T-helper 22 cell (primary cell): ENCODE measurements around the gene CELF4.

Experiments
- DNase-seq: peaks from one replicate; pipeline ENCODE4 v3.0.0-alpha.2; 2020; ENCODE audit warnings: low read depth

Gene CELF4

DNA sequence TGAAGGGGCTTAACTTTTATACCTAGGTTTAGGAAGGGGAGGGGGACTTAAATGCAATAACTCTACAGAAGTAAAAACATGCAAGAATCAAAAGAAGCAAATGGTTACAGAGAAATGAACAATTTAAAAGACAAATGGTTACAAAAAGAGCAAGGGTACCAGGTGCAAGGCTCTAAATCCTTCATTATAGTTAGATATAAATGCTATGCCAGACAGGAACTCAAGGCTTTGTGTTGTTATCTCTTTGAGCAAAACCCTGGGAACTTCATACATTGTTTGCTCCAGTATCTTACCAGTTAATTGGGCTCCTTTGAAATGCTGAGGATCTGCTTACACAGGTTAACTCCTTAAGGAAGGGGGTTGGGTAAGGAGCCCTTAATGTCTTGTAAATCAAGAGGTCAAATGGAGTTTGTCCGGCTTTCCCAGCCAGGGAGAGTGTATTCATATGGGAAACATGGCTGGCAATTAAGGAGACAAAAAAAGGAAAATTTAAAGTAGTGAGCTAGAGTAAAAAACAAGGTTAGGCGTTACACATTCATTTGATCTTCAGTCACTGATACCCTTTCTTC lies 347.5 kb downstream of the CELF4 start:
- no peak for DNase-seq

DNA sequence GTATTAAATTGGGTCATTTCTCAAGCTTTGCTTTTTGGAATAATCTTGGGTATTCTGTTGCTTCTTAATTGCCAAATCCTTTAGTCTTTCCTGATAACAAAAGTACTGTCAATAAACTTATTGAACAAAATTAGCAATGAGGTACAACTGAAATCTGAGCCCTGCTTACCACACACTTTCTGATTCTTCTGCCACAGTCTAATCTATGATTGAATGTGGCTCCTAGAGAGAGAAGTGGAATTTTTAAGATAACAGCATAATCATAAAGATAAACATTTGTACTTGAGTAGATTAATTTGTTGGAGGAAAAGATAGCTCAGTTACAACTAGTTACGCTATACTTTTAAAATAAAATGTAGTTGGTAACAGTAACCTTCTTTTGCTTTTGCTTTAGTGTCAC lies 354.8 kb downstream of the CELF4 start:
- no peak for DNase-seq

DNA sequence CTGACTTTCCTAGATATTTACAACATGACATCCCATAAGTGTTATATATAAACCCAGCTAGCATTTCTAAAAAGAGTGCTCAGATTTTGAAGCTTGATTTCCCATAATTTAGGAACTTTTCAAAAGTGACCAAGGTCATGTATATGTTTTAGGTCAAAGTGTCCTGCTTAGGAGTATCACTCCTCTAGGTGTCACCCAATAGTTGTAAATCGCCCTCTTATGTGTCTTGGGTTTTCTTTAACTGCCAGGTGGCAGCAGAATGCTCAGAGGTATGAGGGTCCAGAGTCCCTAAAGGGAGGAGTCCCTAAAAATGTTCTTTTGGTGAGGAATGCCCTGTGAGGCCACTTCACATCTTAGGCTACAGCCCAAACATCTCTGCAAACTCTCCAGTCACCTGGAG lies 358.3 kb downstream of the CELF4 start:
- DNase-seq: no peak

DNA sequence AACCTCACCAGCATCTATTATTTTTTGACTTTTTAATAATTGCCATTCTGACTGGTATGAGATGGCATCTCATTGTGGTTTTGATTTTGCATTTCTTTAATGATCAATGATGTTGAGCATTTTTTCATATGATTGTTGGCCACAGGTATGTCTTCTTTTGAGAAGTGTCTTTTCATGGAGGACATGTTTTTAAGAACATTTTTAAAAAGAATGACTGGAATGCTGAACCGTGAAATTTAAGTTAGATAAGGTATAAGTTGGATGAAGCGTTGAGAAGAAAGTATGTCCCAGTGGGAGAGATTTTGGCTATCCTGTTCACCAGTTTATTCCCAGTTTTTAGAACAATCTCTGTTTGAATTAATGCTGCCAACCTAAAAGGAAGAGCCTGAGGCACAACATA lies 365.9 kb downstream of the CELF4 start:
- no peak for DNase-seq
